Uterus (tissue), 2 donors: Measurements from ENCODE around the gene PURA.

ENCODE experiments used
- POLR2A ChIP-seq, 2 donors: fragments of 450-650 bp; IDR thresholded peaks; one replicate each; pipeline ENCODE4 v1.6.1; 2016; ENCODE audit warnings: antibody characterized with exemption in 2 of 2, mild to moderate bottlenecking in 1 of 2, moderate library complexity in 1 of 2
- TF ChIP-seq, protein P1 (sequence below), 4 experiments: fragments of 200-600 bp in 2 of 4; fragments of 450-650 bp in 2 of 4; sonication (generic) in 2 of 4; IDR thresholded peaks; one replicate each; pipeline ENCODE4 v1.5.1; 2016 to 2019; ENCODE audit warnings: antibody characterized with exemption in 4 of 4, mild to moderate bottlenecking in 2 of 4, moderate library complexity in 1 of 4

DNA sequence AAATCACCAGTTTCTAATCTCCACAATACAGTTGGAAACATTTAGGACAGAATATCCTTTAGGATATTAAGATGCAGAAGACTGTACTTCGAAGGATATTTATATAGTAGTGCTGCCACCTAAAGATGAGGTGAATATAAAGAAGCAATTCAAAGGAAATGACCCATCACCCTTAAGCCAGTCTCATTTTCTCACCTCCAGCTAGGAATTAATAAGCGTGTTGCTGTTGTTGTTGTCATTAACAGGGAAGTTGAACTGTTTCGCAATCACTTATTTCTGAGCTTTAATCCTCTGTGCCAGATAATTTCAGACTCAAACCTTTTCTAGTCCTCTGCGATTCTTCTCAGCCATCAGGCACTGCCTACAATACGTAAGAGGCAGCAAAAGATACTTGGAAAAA is 7.8 kb upstream of the PURA start:
- TF ChIP-seq, protein P1, sequence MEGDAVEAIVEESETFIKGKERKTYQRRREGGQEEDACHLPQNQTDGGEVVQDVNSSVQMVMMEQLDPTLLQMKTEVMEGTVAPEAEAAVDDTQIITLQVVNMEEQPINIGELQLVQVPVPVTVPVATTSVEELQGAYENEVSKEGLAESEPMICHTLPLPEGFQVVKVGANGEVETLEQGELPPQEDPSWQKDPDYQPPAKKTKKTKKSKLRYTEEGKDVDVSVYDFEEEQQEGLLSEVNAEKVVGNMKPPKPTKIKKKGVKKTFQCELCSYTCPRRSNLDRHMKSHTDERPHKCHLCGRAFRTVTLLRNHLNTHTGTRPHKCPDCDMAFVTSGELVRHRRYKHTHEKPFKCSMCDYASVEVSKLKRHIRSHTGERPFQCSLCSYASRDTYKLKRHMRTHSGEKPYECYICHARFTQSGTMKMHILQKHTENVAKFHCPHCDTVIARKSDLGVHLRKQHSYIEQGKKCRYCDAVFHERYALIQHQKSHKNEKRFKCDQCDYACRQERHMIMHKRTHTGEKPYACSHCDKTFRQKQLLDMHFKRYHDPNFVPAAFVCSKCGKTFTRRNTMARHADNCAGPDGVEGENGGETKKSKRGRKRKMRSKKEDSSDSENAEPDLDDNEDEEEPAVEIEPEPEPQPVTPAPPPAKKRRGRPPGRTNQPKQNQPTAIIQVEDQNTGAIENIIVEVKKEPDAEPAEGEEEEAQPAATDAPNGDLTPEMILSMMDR (IDR thresholded peaks at IDR 0.05) = no peak
- no peak for TF ChIP-seq POLR2A (IDR thresholded peaks at IDR 0.05)
